K562 (cell line): Measurements from ENCODE around the gene PATJ.

Source experiments
- EZH2 ChIP-seq: IDR thresholded peaks from 2 replicates; pipeline ENCODE4 v1.6.1; 2012; ENCODE audit warnings: low read depth, mild to moderate bottlenecking, inconsistent platforms, low read length, borderline replicate concordance
- SMARCB1 ChIP-seq: IDR thresholded peaks from 2 replicates; pipeline ENCODE4 v1.6.1; 2011; ENCODE audit warnings: improper control_type of control experiment, low read depth; ENCODE audit not compliant: insufficient read length
- TF ChIP-seq, protein P1 (sequence below), 2 experiments: fragments of 250-450 bp in 1 of 2; fragments of 450-650 bp in 1 of 2; sonication (Bioruptor Pico) in 1 of 2; IDR thresholded peaks; 2 replicates each; pipeline versions ENCODE4 v1.6.1 to v1.8.0; 2016 to 2021; ENCODE audit warnings: mild to moderate bottlenecking in 2 of 2, moderate library complexity in 2 of 2, missing compliant biosample characterization in 1 of 2, missing genetic modification characterization in 1 of 2
- TF ChIP-seq, protein P2 (sequence below): fragments of 250-450 bp; sonication (Bioruptor Pico); IDR thresholded peaks from 2 replicates; pipeline ENCODE4 v1.4.0; 2020; ENCODE audit warnings: mild to moderate bottlenecking

DNA sequence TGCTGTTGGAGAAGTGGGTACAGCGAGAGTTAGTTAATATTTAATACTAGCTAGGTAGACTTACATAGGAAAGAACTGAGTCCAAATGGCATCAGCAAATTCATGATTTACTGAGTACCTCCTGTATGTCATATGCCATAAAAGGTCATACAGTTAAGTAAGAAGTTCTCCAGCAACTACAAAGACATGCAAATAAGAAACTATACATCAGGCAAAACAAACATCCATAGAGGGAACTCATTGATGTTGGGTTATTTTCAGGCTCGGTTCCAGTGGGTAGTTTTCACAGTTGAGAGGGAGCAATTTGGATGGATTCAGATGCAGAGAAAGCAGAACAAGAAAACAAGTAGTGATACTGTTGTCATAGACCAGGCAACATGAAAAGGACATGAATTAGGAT, 287.4 kb downstream of the PATJ start:
- TF ChIP-seq, protein P1, sequence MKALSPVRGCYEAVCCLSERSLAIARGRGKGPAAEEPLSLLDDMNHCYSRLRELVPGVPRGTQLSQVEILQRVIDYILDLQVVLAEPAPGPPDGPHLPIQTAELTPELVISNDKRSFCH (CRISPR knock-in tag; IDR thresholded peaks at IDR 0.05), result no peak
- TF ChIP-seq, protein P1 (tag; IDR thresholded peaks at IDR 0.05), result no peak
- TF ChIP-seq EZH2, result no peak
- TF ChIP-seq SMARCB1, result no peak
- TF ChIP-seq, protein P2, sequence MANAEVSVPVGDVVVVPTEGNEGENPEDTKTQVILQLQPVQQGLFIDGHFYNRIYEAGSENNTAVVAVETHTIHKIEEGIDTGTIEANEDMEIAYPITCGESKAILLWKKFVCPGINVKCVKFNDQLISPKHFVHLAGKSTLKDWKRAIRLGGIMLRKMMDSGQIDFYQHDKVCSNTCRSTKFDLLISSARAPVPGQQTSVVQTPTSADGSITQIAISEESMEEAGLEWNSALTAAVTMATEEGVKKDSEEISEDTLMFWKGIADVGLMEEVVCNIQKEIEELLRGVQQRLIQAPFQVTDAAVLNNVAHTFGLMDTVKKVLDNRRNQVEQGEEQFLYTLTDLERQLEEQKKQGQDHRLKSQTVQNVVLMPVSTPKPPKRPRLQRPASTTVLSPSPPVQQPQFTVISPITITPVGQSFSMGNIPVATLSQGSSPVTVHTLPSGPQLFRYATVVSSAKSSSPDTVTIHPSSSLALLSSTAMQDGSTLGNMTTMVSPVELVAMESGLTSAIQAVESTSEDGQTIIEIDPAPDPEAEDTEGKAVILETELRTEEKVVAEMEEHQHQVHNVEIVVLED (CRISPR knock-in tag), result no peak
